Natural killer cell (primary cell): ENCODE measurements around the gene CRX. TPM values are rescaled to one million over a fixed set of nuclear protein-coding genes. Genes with fewer than 3 reads are reported as not detected.
"Not testable (repeated sequence)": the region's sequence is repeated elsewhere in the genome, so short reads cannot be mapped to it uniquely, and the experiment has no call there.

Experiments used
- ATAC-seq, 3 donors: fragments of 150-1000 bp in 2 of 3; fragments of 200-7000 bp in 1 of 3; cut with Tn5 transposase; 1 replicate in 1 of 3; 2 replicates in 2 of 3; pipeline ENCODE4 v1.10.0; 2021; ENCODE audit warnings: mild to moderate bottlenecking in 2 of 3, moderate library complexity in 2 of 3
- DNase-seq, 2 donors: peaks; one replicate each; pipeline versions ENCODE4 v3.0.0 to v3.0.0-alpha.2; 2013 to 2021; ENCODE audit warnings: mixed read lengths in 1 of 2
- H3K27ac ChIP-seq: one replicate; pipeline ENCODE4 v1.5.1; 2013; ENCODE audit warnings: mild to moderate bottlenecking, low read length
- H3K27me3 ChIP-seq: one replicate; pipeline ENCODE4 v1.6.1; 2013; ENCODE audit warnings: low read length; ENCODE audit not compliant: control insufficient read depth, insufficient read depth
- H3K36me3 ChIP-seq: one replicate; pipeline ENCODE4 v1.6.1; 2013; ENCODE audit warnings: low read length; ENCODE audit not compliant: control insufficient read depth, insufficient read depth
- H3K4me1 ChIP-seq: one replicate; pipeline ENCODE4 v1.6.1; 2013; ENCODE audit warnings: low read length; ENCODE audit not compliant: control insufficient read depth, insufficient read depth
- H3K4me3 ChIP-seq: one replicate; pipeline ENCODE4 v1.5.1; 2013; ENCODE audit warnings: low read length
- H3K9me3 ChIP-seq: one replicate; pipeline ENCODE4 v1.6.1; 2013; ENCODE audit warnings: low read length; ENCODE audit not compliant: control insufficient read depth, insufficient read depth
- H3K27ac Mint-ChIP-seq, 2 donors: one replicate each; pipeline ENCODE4 v1.8.0; 2022; ENCODE audit warnings: mild to moderate bottlenecking in 2 of 2, mixed read lengths in 2 of 2, moderate library complexity in 1 of 2
- H3K27me3 Mint-ChIP-seq, 2 donors: one replicate each; pipeline ENCODE4 v1.8.0; 2022; ENCODE audit warnings: low read depth in 2 of 2, mixed read lengths in 2 of 2
- H3K36me3 Mint-ChIP-seq: one replicate; pipeline ENCODE4 v1.8.0; 2022; ENCODE audit warnings: mixed read lengths
- H3K4me1 Mint-ChIP-seq, 2 donors: one replicate each; pipeline ENCODE4 v1.8.0; 2022; ENCODE audit warnings: mixed read lengths in 2 of 2
- H3K4me3 Mint-ChIP-seq: one replicate; pipeline ENCODE4 v1.8.0; 2022; ENCODE audit warnings: mild to moderate bottlenecking, moderate library complexity, mixed read lengths
- H3K9me3 Mint-ChIP-seq, 2 donors: one replicate each; pipeline ENCODE4 v1.8.0; 2022; ENCODE audit warnings: mixed read lengths in 2 of 2
- CTCF ChIP-seq: fragments of 200-600 bp; IDR thresholded peaks from one replicate; pipeline ENCODE4 v1.8.0; 2022; ENCODE audit warnings: antibody characterized with exemption
- WGBS: methylation state at CpG from one replicate; pipeline ENCODE4 v1.1.7; 2013; ENCODE audit warnings: missing lambda C conversion rate; ENCODE audit not compliant: insufficient coverage; 5-methylcytosine and 5-hydroxymethylcytosine counted together
- intact Hi-C: fragments of 100-400 bp; cut with micrococcal nuclease; formaldehyde crosslinking; loops from one replicate; pipeline ENCODE4 v1.14.2; 2022
- total RNA-seq, 4 donors: library from RNA; stranded (reverse); fragments of 120-200 nt in 1 of 4; gene quantifications; one replicate each; pipeline versions ENCODE4 v1.2.3 to v1.2.4, GENCODE V29; 2013 to 2022

CRX gene
- total RNA-seq, 3 donors from 2014 or later (not counting 1 experiment from before 2014, with no cell fraction given) = not detected

GRCh38 chr19:47878906-47879305 is 57.2 kb downstream of the CRX start:
- Mint-ChIP-seq H3K4me1 (no peaks in the 10 kb centered on the region), H3K9me3 (peaks cover 2% of the 10 kb centered on the region in 2 donors), H3K27me3 (peaks cover 8 to 9% of the 10 kb centered on the region in 2 donors), H3K36me3 (no peaks in the 10 kb centered on the region), H3K4me3 (no peak overlapping the region), H3K27ac (no peak overlapping the region)
- H3K4me3 ChIP-seq = no peak overlapping the region
- WGBS = 89% methylated on average over 1 of the region's 4 CpGs
- intact Hi-C loops = no loop called here
- no peaks in the 10 kb centered on the region for H3K9me3 ChIP-seq
- ATAC-seq (no peak), DNase-seq (no peak)
- no peaks in the 10 kb centered on the region for H3K36me3 ChIP-seq
- H3K27me3 ChIP-seq = no peaks in the 10 kb centered on the region
- no peaks in the 10 kb centered on the region for H3K4me1 ChIP-seq
- no peak for TF ChIP-seq CTCF
- no peak overlapping the region for H3K27ac ChIP-seq

DNA sequence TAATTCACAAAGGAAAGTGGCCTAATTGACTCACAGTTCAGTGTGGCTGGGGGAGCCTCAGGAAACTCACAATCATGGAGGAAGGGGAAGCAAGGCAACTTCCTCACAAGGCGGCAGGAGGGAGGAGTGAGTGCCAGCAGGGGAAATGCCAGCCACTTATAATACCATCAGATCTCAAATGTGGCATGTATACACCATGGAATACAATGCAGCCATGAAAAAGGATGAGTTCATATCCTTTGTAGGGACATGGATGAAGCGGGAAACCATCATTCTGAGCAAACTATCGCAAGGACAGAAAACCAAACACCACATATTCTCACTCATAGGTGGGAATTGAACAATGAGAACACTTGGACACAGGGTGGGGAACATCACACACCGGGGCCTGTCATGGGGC is 57.6 kb downstream of the CRX start:
- H3K4me1 ChIP-seq, H3K36me3 ChIP-seq, H3K27ac ChIP-seq, H3K9me3 Mint-ChIP-seq, H3K4me1 Mint-ChIP-seq, ATAC-seq, H3K27me3 Mint-ChIP-seq, H3K9me3 ChIP-seq, intact Hi-C loops, DNase-seq, H3K4me3 ChIP-seq, H3K27ac Mint-ChIP-seq, H3K4me3 Mint-ChIP-seq, H3K27me3 ChIP-seq, H3K36me3 Mint-ChIP-seq: not testable (repeated sequence)
- WGBS = no CpG with 5 or more reads among the region's 4 CpGs

DNA sequence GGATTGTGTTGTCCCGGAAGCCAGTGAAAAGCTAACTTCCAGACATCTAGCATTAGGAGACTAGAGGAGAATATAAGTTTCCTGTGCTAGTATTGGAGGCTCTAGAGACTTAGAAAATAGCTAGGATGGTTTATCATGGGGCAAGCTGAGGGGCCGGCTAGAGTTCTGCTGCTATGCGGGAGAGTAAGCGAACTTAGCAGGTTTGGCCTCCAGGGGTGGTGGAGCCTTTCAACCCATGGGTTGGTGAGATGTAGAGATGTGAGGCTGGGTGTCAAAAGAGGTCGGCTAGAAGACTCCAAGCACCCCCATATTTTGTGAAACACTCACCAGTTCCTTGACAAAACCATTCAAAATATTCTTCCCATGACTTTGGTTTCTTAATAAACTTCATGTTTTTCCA is 60.0 kb downstream of the CRX start:
- Histone ChIP-seq H3K27ac (no peak overlapping the region), H3K9me3 (no peaks in the 10 kb centered on the region), H3K4me1 (no peaks in the 10 kb centered on the region), H3K4me3 (no peak overlapping the region), H3K36me3 (no peaks in the 10 kb centered on the region), H3K27me3 (no peaks in the 10 kb centered on the region)
- TF ChIP-seq CTCF = no peak
- Mint-ChIP-seq H3K27ac (no peak overlapping the region), H3K36me3 (no peaks in the 10 kb centered on the region), H3K4me3 (no peak overlapping the region), H3K4me1 (no peaks in the 10 kb centered on the region), H3K27me3 (peaks cover 10 to 20% of the 10 kb centered on the region in 2 donors), H3K9me3 (peaks cover 2% of the 10 kb centered on the region in 2 donors)
- intact Hi-C loops = no loop called here
- DNase-seq (no peak), ATAC-seq (no peak)
- WGBS = 81% methylated on average over 5 of the region's 5 CpGs

- H3K27ac ChIP-seq = no peak overlapping the region
- H3K36me3 ChIP-seq = no peaks in the 10 kb centered on the region
- Mint-ChIP-seq H3K27ac (no peak overlapping the region), H3K4me1 (no peaks in the 10 kb centered on the region), H3K9me3 (peaks cover 2% of the 10 kb centered on the region in 2 donors), H3K4me3 (no peak overlapping the region), H3K36me3 (no peaks in the 10 kb centered on the region), H3K27me3 (peaks cover 10 to 20% of the 10 kb centered on the region in 2 donors)
- no peaks in the 10 kb centered on the region for H3K4me1 ChIP-seq
- intact Hi-C loops = no loop called here
- no peaks in the 10 kb centered on the region for H3K9me3 ChIP-seq
- ATAC-seq (no peak), DNase-seq (no peak)
- no peak overlapping the region for H3K4me3 ChIP-seq
- H3K27me3 ChIP-seq = no peaks in the 10 kb centered on the region
- TF ChIP-seq CTCF = no peak
- WGBS = 90% methylated on average over 2 of the region's 3 CpGs
Observed at GRCh38 chr19:47882890-47883289, 61.2 kb downstream of the CRX start.
